SU-DHL-6 (cell line): ENCODE data around the gene VGLL3.

ENCODE experiments used
- H2AFZ ChIP-seq: fragments of 200-600 bp; sonication (generic); 2 replicates; pipeline ENCODE4 v1.6.1; 2014; ENCODE audit warnings: low read depth, mild to moderate bottlenecking, moderate library complexity, mixed read lengths, antibody characterized with exemption, low read length; ENCODE audit not compliant: severe bottlenecking
- H3F3A ChIP-seq: fragments of 200-600 bp; shearing (Covaris generic); 2 replicates; pipeline ENCODE4 v1.6.0; 2016; ENCODE audit warnings: antibody characterized with exemption, mild to moderate bottlenecking; ENCODE audit not compliant: insufficient read depth
- H3K27ac ChIP-seq: fragments of 200-600 bp; sonication (generic); 2 replicates; pipeline ENCODE4 v1.5.1; 2016; ENCODE audit warnings: low read depth, mild to moderate bottlenecking, low read length, moderate library complexity, mixed read lengths
- H3K27me3 ChIP-seq: fragments of 200-600 bp; sonication (generic), shearing (Covaris generic); 2 replicates; pipeline ENCODE4 v1.6.0; 2014; ENCODE audit warnings: mild to moderate bottlenecking, low read length
- H3K36me3 ChIP-seq: fragments of 200-600 bp; sonication (generic); 2 replicates; pipeline ENCODE4 v1.6.1; 2014; ENCODE audit warnings: mild to moderate bottlenecking, low read length, mixed read lengths
- H3K4me2 ChIP-seq: fragments of 300-600, 200-600 bp; shearing (Covaris generic), sonication (generic); 2 replicates; pipeline ENCODE4 v1.6.0; 2014; ENCODE audit warnings: low read length, low read depth, mild to moderate bottlenecking; ENCODE audit not compliant: poor library complexity, severe bottlenecking
- H3K4me3 ChIP-seq: fragments of 200-600 bp; sonication (generic); 2 replicates; pipeline ENCODE4 v1.5.1; 2014; ENCODE audit warnings: antibody characterized with exemption, low read length, mild to moderate bottlenecking, mixed read lengths; ENCODE audit not compliant: insufficient read depth, poor library complexity, severe bottlenecking
- H3K79me2 ChIP-seq: fragments of 200-600 bp; sonication (generic); 2 replicates; pipeline ENCODE4 v1.6.1; 2014; ENCODE audit warnings: mild to moderate bottlenecking, low read length, moderate library complexity; ENCODE audit not compliant: insufficient read depth
- H3K9ac ChIP-seq: fragments of 200-600 bp; sonication (generic); 2 replicates; pipeline ENCODE4 v1.7.0; 2014; ENCODE audit warnings: mild to moderate bottlenecking, low read length
- H3K9me2 ChIP-seq: fragments of 200-600 bp; sonication (generic); replicated peaks from 2 replicates; pipeline ENCODE4 v1.6.1; 2014; ENCODE audit warnings: low read length; ENCODE audit not compliant: insufficient read depth
- H3K9me3 ChIP-seq: fragments of 200-600 bp; sonication (generic); 2 replicates; pipeline ENCODE4 v1.6.1; 2014; ENCODE audit warnings: low read length, mixed read lengths; ENCODE audit not compliant: insufficient read depth
- H4K20me1 ChIP-seq: fragments of 200-600 bp; sonication (generic); 2 replicates; pipeline ENCODE4 v1.6.1; 2014; ENCODE audit warnings: low read depth, mild to moderate bottlenecking, antibody characterized with exemption, low read length, moderate library complexity, mixed read lengths
- EZH2phosphoT487 ChIP-seq: fragments of 200-600 bp; sonication (generic), shearing (Covaris generic); conservative IDR thresholded peaks from 2 replicates; pipeline ENCODE4 v1.6.1; 2018; ENCODE audit warnings: mild to moderate bottlenecking, antibody characterized with exemption, low read length, moderate library complexity, mixed read lengths
- TF ChIP-seq, protein P1 (sequence below): fragments of 200-600 bp; sonication (generic); IDR thresholded peaks from one replicate; pipeline ENCODE4 v1.5.1; 2017; ENCODE audit warnings: antibody characterized with exemption, mild to moderate bottlenecking, low read length, moderate library complexity; ENCODE audit not compliant: insufficient read depth, poor library complexity, severe bottlenecking

The VGLL3 gene

DNA sequence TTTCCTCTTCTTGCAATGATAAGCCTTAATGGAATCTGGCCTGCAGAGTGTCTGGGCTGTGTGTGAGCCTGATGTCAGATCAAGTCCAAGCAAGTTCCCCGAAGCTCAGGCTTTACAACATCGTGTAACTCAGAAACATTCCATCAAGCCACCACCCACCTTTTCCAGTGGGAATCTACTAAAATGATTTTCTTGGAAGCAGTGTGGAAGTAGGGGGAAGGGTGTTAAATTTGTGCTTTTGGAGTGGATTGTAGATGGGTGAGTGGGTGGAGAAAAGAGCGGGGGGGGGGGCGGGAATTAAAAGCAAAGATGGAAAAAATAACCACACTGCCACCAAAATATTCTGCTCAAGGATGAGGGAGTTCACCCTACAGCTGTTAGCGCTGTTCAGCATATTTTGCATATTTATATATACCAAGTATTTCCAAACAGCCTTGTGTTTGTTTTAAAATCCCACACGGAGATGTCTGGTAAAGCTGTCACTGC is 53.6 kb downstream of the VGLL3 start:
- Histone ChIP-seq H3K4me3 (no peak overlapping the region), H3K9me3 (no peaks in the 10 kb centered on the region), H3K9ac (no peak overlapping the region), H2AFZ (no peak overlapping the region), H3K27ac (no peak overlapping the region), H3K4me2 (no peak overlapping the region), H3K27me3 (no peaks in the 10 kb centered on the region), H4K20me1 (no peaks in the 10 kb centered on the region), H3K9me2 (no peaks in the 10 kb centered on the region), H3K79me2 (no peaks in the 10 kb centered on the region), H3K36me3 (no peaks in the 10 kb centered on the region), H3F3A (no peaks in the 10 kb centered on the region)
- no peak for TF ChIP-seq EZH2phosphoT487
- TF ChIP-seq, protein P1, sequence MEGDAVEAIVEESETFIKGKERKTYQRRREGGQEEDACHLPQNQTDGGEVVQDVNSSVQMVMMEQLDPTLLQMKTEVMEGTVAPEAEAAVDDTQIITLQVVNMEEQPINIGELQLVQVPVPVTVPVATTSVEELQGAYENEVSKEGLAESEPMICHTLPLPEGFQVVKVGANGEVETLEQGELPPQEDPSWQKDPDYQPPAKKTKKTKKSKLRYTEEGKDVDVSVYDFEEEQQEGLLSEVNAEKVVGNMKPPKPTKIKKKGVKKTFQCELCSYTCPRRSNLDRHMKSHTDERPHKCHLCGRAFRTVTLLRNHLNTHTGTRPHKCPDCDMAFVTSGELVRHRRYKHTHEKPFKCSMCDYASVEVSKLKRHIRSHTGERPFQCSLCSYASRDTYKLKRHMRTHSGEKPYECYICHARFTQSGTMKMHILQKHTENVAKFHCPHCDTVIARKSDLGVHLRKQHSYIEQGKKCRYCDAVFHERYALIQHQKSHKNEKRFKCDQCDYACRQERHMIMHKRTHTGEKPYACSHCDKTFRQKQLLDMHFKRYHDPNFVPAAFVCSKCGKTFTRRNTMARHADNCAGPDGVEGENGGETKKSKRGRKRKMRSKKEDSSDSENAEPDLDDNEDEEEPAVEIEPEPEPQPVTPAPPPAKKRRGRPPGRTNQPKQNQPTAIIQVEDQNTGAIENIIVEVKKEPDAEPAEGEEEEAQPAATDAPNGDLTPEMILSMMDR, result no peak

DNA sequence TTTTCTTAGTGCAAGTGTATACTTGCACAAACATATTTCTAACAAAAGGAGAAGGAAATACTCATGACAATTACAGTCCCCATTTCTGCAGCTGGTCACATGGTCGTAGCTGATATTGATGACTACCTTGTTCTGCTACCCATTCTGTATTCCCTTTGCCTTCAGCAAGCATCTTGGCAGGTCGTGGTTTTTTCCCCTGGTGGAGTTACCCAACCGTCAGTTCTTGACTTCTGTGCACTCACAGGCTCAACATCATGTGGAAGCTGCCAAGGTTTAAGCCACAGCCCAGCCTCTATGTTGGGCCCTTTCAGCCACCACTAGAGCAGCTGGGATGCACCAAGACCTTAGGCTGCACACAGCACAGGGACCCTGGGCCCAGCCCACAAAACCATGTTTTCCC is 56.1 kb downstream of the VGLL3 start:
- Histone ChIP-seq H3K79me2 (no peaks in the 10 kb centered on the region), H3K4me3 (no peak overlapping the region), H3K27ac (no peak overlapping the region), H3K9me2 (no peaks in the 10 kb centered on the region), H4K20me1 (no peaks in the 10 kb centered on the region), H3F3A (no peaks in the 10 kb centered on the region), H3K9ac (no peak overlapping the region), H3K4me2 (no peak overlapping the region), H2AFZ (no peak overlapping the region), H3K27me3 (no peaks in the 10 kb centered on the region), H3K36me3 (no peaks in the 10 kb centered on the region), H3K9me3 (no peaks in the 10 kb centered on the region)
- TF ChIP-seq EZH2phosphoT487, result no peak
- TF ChIP-seq, protein P1, result no peak

DNA sequence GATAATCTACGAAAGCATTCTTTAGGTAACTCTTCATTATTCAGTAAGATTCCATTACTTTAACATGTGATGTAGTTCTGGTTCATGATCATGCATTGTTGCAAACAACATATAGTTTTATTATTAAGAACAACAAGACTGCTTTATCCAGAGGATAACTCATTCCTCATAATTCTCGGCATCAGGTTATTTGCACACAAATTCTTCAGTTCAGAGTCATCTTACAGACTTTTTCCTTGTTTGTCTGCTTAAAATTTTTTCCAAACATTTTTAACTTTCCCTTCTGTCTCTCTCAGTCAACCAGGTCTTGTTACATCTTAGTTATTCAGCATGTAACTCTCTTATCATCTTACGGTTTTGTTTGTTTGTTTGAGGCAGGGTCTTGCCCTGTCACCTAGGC is 60.1 kb downstream of the VGLL3 start:
- H3K27me3 ChIP-seq, result 0 out of 2 replicates have a peak, but pooled peaks cover 2% of the 10 kb centered on the region
- no peaks in the 10 kb centered on the region for H3K9me3 ChIP-seq
- no peaks in the 10 kb centered on the region for H3F3A ChIP-seq
- H3K36me3 ChIP-seq, result no peaks in the 10 kb centered on the region
- H3K79me2 ChIP-seq, result no peaks in the 10 kb centered on the region
- no peak for TF ChIP-seq EZH2phosphoT487
- TF ChIP-seq, protein P1, result no peak
- H3K4me2 ChIP-seq, result no peak overlapping the region
- no peaks in the 10 kb centered on the region for H4K20me1 ChIP-seq
- H3K4me3 ChIP-seq, result no peak overlapping the region
- H3K27ac ChIP-seq, result no peak overlapping the region
- no peak overlapping the region for H2AFZ ChIP-seq
- H3K9ac ChIP-seq, result no peak overlapping the region
- H3K9me2 ChIP-seq, result no peaks in the 10 kb centered on the region
